Activated CD8-positive, alpha-beta memory T cell treated with anti-CD3 and anti-CD28 coated beads for 24 hours (primary cell): ENCODE results near the gene CTCFL.

Experiments
- DNase-seq: peaks from one replicate; pipeline ENCODE4 v3.0.0-alpha.2; 2020

CTCFL gene

GRCh38 chr20:57462781-57463180 lies 62.2 kb downstream of the CTCFL start:
- DNase-seq = no peak

- DNase-seq = no peak
These were observed 63.2 kb downstream of the CTCFL start for GRCh38 chr20:57461726-57462125.

GRCh38 chr20:57460781-57461465 lies 64.0 kb downstream of the CTCFL start:
- no peak for DNase-seq

- no peak for DNase-seq
These were observed 65.0 kb downstream of the CTCFL start for GRCh38 chr20:57459897-57460296.

- no peak for DNase-seq
These were observed 65.7 kb downstream of the CTCFL start for GRCh38 chr20:57459278-57459677.

GRCh38 chr20:57458400-57459160 lies 66.4 kb downstream of the CTCFL start:
- no peak for DNase-seq

GRCh38 chr20:57457243-57458095 lies 67.5 kb downstream of the CTCFL start:
- DNase-seq = no peak

- DNase-seq = no peak
These were observed 68.8 kb downstream of the CTCFL start for GRCh38 chr20:57456116-57456515.

GRCh38 chr20:57455386-57455785 lies 69.6 kb downstream of the CTCFL start:
- no peak for DNase-seq

- peak; percentile 62 for DNase-seq
These were observed 72.9 kb downstream of the CTCFL start for GRCh38 chr20:57451795-57452661.

- no peak for DNase-seq
These were observed 73.5 kb downstream of the CTCFL start for GRCh38 chr20:57451431-57451794.

- peak; percentile 59 for DNase-seq
These were observed 74.0 kb downstream of the CTCFL start for GRCh38 chr20:57450931-57451330.

GRCh38 chr20:57450419-57450818 lies 74.5 kb downstream of the CTCFL start:
- DNase-seq = no peak

- no peak for DNase-seq
These were observed 75.3 kb downstream of the CTCFL start for GRCh38 chr20:57449398-57450354.

GRCh38 chr20:57448764-57449354 lies 76.1 kb downstream of the CTCFL start:
- DNase-seq = no peak
